Body of pancreas (tissue), 4 donors: ENCODE data around the gene MBNL1. TPM values are rescaled to one million over a fixed set of nuclear protein-coding genes. Genes with fewer than 3 reads are reported as not detected.
A peak's percentile ranks its signal among the peaks of the same experiment; 100 is the strongest.

Experiments
- ATAC-seq: fragments of 150-250 bp; one replicate; pipeline ENCODE4 v1.9.1; 2016
- DNase-seq, 4 donors: peaks; one replicate each; pipeline ENCODE4 v3.0.0-alpha.2; 2019
- H3K27ac ChIP-seq, 4 donors: fragments of 200-600 bp; sonication (generic); 1 replicate in 3 of 4; 2 replicates in 1 of 4; pipeline versions ENCODE4 v1.5.1 to v1.6.1; 2016 to 2019; ENCODE audit warnings: mild to moderate bottlenecking in 1 of 4, mixed read lengths in 1 of 4, moderate library complexity in 1 of 4
- H3K27me3 ChIP-seq, 2 donors: fragments of 200-600 bp; sonication (generic); one replicate each; pipeline ENCODE4 v1.6.0; 2016; ENCODE audit warnings: mild to moderate bottlenecking in 1 of 2
- H3K36me3 ChIP-seq, 2 donors: fragments of 200-600 bp; sonication (generic); replicated peaks in 1 of 2; 2 replicates each; pipeline ENCODE4 v1.5.1; 2016; ENCODE audit warnings: low read depth in 2 of 2; ENCODE audit not compliant: insufficient read depth in 1 of 2
- H3K4me1 ChIP-seq: fragments of 200-600 bp; sonication (generic); one replicate; pipeline ENCODE4 v1.6.0; 2016
- H3K4me3 ChIP-seq, 2 donors: fragments of 200-600 bp; sonication (generic); 1 replicate in 1 of 2; 2 replicates in 1 of 2; pipeline ENCODE4 v1.5.1; 2016 to 2019
- H3K9me3 ChIP-seq, 3 donors: fragments of 200-600 bp; sonication (generic); 1 replicate in 2 of 3; 2 replicates in 1 of 3; pipeline ENCODE4 v1.5.1; 2016
- CTCF ChIP-seq, 7 experiments: fragments of 450-650 bp in 4 of 7; fragments of 200-600 bp in 3 of 7; sonication (generic) in 3 of 7; IDR thresholded peaks; one replicate each; pipeline ENCODE4 v1.5.1; 2016 to 2019; ENCODE audit warnings: antibody characterized with exemption in 7 of 7
- POLR2A ChIP-seq, 3 donors: fragments of 450-650 bp; IDR thresholded peaks; one replicate each; pipeline ENCODE4 v1.6.1; 2016; ENCODE audit warnings: antibody characterized with exemption in 3 of 3, mild to moderate bottlenecking in 2 of 3
- WGBS, 2 donors: methylation state at CpG; one replicate each; pipeline ENCODE4 v1.1.5; 2017; 5-methylcytosine and 5-hydroxymethylcytosine counted together
- intact Hi-C: fragments of 100-400 bp; cut with DNase I; formaldehyde crosslinking; loops from one replicate; pipeline ENCODE4 v1.15.1; 2023
- total RNA-seq, 2 donors: library from RNA; depleted of rRNA; stranded (reverse); fragments of >200 nt; gene quantifications; one replicate each; pipeline ENCODE4 v1.1.0, GENCODE V29; 2016

MBNL1 gene
- total RNA-seq, 2 donors from 2014 or later = 77.3 to 82.4 TPM

- no peaks in the 10 kb centered on the region for H3K4me1 ChIP-seq
- intact Hi-C loops = no loop called here
- H3K36me3 ChIP-seq = no peaks in the 10 kb centered on the region
- WGBS, 2 donors = 60 to 73% methylated on average over 2 of the region's 2 CpGs
- no peaks in the 10 kb centered on the region for H3K9me3 ChIP-seq
- ATAC-seq (no peak), DNase-seq (no peak)
- H3K27ac ChIP-seq = no peak overlapping the region
- no peak overlapping the region for H3K4me3 ChIP-seq
- H3K27me3 ChIP-seq = peaks cover 0 to 4% of the 10 kb centered on the region in 2 donors
- no peak for TF ChIP-seq CTCF (IDR thresholded peaks at IDR 0.05)
- no peak for TF ChIP-seq POLR2A (IDR thresholded peaks at IDR 0.05)
Measured at GRCh38 chr3:152225201-152225600, 43.5 kb upstream of the MBNL1 start.

- no peak overlapping the region for H3K27ac ChIP-seq
- intact Hi-C loops = no loop called here
- DNase-seq (no peak), ATAC-seq (no peak)
- TF ChIP-seq CTCF (IDR thresholded peaks at IDR 0.05) (no peak), POLR2A (IDR thresholded peaks at IDR 0.05) (no peak)
- H3K9me3 ChIP-seq = no peaks in the 10 kb centered on the region
- H3K36me3 ChIP-seq = no peaks in the 10 kb centered on the region
- WGBS, 2 donors = 89 to 92% methylated on average over 2 of the region's 2 CpGs
- H3K4me3 ChIP-seq = no peak overlapping the region
- H3K27me3 ChIP-seq = peaks cover 0 to 4% of the 10 kb centered on the region in 2 donors
- H3K4me1 ChIP-seq = no peaks in the 10 kb centered on the region
Measured at GRCh38 chr3:152226176-152226575, 42.6 kb upstream of the MBNL1 start.

- Histone ChIP-seq H3K27me3 (peaks cover 0 to 4% of the 10 kb centered on the region in 2 donors), H3K27ac (no peak overlapping the region), H3K4me3 (no peak overlapping the region), H3K9me3 (no peaks in the 10 kb centered on the region), H3K36me3 (no peaks in the 10 kb centered on the region), H3K4me1 (no peaks in the 10 kb centered on the region)
- intact Hi-C loops = no loop called here
- DNase-seq = no peak
- WGBS, 2 donors = 72 to 80% methylated on average over 2 of the region's 2 CpGs
- no peak for ATAC-seq
- no peak for TF ChIP-seq POLR2A (IDR thresholded peaks at IDR 0.05)
- TF ChIP-seq CTCF (IDR thresholded peaks at IDR 0.05) = no peak
Measured at GRCh38 chr3:152227027-152227426, 41.7 kb upstream of the MBNL1 start.

- ATAC-seq (no peak), DNase-seq (peak in 1 of 4 donors; percentile 33)
- peaks cover 0 to 4% of the 10 kb centered on the region in 2 donors for H3K27me3 ChIP-seq
- TF ChIP-seq POLR2A (IDR thresholded peaks at IDR 0.05) = no peak
- TF ChIP-seq CTCF (IDR thresholded peaks at IDR 0.05) = peak in 4 of 7 experiments; percentile 48 to 66 (median 52)
- H3K27ac ChIP-seq = no peak overlapping the region
- H3K4me3 ChIP-seq = no peak overlapping the region
- no peaks in the 10 kb centered on the region for H3K36me3 ChIP-seq
- no peaks in the 10 kb centered on the region for H3K4me1 ChIP-seq
- intact Hi-C loops = no loop called here
- 29 to 38% methylated on average over 1 of the region's 1 CpG for WGBS, 2 donors
- H3K9me3 ChIP-seq = no peaks in the 10 kb centered on the region
Measured at GRCh38 chr3:152229692-152230091, 39.0 kb upstream of the MBNL1 start.

- no peak overlapping the region for H3K27ac ChIP-seq
- no peaks in the 10 kb centered on the region for H3K4me1 ChIP-seq
- no peak for DNase-seq
- no peaks in the 10 kb centered on the region for H3K36me3 ChIP-seq
- intact Hi-C loops = no loop called here
- no peak for TF ChIP-seq POLR2A (IDR thresholded peaks at IDR 0.05)
- TF ChIP-seq CTCF (IDR thresholded peaks at IDR 0.05) = no peak
- H3K27me3 ChIP-seq = peaks cover 0 to 4% of the 10 kb centered on the region in 2 donors
- H3K4me3 ChIP-seq = no peak overlapping the region
- 73 to 76% methylated on average over 1 of the region's 1 CpG for WGBS, 2 donors
- no peaks in the 10 kb centered on the region for H3K9me3 ChIP-seq
- ATAC-seq = no peak
Measured at GRCh38 chr3:152230370-152230769, 38.4 kb upstream of the MBNL1 start.
